IMR-90 (cell line): ENCODE data around the gene SLC37A1.

Experiments
- CTCF ChIP-seq: conservative IDR thresholded peaks from 2 replicates; pipeline ENCODE4 v1.5.1; 2012; ENCODE audit warnings: mild to moderate bottlenecking, low read depth, low read length, improper control_type of control experiment
- MAFK ChIP-seq: IDR thresholded peaks from 2 replicates; pipeline ENCODE4 v1.6.1; 2012; ENCODE audit warnings: low read depth, low read length, improper control_type of control experiment
- MAZ ChIP-seq: IDR thresholded peaks from 2 replicates; pipeline ENCODE4 v1.6.1; 2012; ENCODE audit warnings: low read depth, mild to moderate bottlenecking, low read length, improper control_type of control experiment, moderate library complexity, borderline replicate concordance
- POLR2A ChIP-seq: IDR thresholded peaks from 2 replicates; pipeline ENCODE4 v1.6.1; 2012; ENCODE audit warnings: mild to moderate bottlenecking, low read depth, low read length
- RAD21 ChIP-seq: IDR thresholded peaks from 2 replicates; pipeline ENCODE4 v1.6.1; 2012; ENCODE audit warnings: low read length, improper control_type of control experiment
- USF2 ChIP-seq: fragments of 150-350 bp; IDR thresholded peaks from 2 replicates; pipeline ENCODE4 v1.6.1; 2017; ENCODE audit warnings: mild to moderate bottlenecking, antibody characterized with exemption, low read length, low read depth

GRCh38 chr21:42543106-42543847, 29.6 kb downstream of the SLC37A1 start:
- no peak for TF ChIP-seq CTCF
- no peak for TF ChIP-seq POLR2A
- TF ChIP-seq MAZ: no peak
- no peak for TF ChIP-seq RAD21
- no peak for TF ChIP-seq USF2
- no peak for TF ChIP-seq MAFK
